ENCODE results near the gene COMMD1.

- TF ChIP-seq CTCF (conservative IDR thresholded peaks at IDR 0.05; ENCODE audit: low read depth, low read length) (no peak), EZH2 (IDR thresholded peaks at IDR 0.05; ENCODE audit: low read length, unreplicated experiment) (no peak)
Observed at GRCh38 chr2:62141142-62141740, 235.8 kb downstream of the COMMD1 start.

Measured in PC-3 (cell line).